BE2C (cell line): Measurements from ENCODE around the gene KATNAL1.

Source experiments
- DNase-seq: peaks from one replicate; pipeline ENCODE4 v3.0.0-alpha.2; 2020
- H3K27me3 ChIP-seq: fragments of 250-450 bp; sonication (Bioruptor Pico); 2 replicates; pipeline ENCODE4 v1.5.1; 2020; ENCODE audit warnings: mild to moderate bottlenecking
- H3K36me3 ChIP-seq: fragments of 250-450 bp; sonication (Bioruptor Pico); 2 replicates; pipeline ENCODE4 v1.5.1; 2020; ENCODE audit warnings: mild to moderate bottlenecking
- H3K4me1 ChIP-seq: fragments of 250-450 bp; sonication (Bioruptor Pico); 2 replicates; pipeline ENCODE4 v1.5.1; 2020
- H3K4me3 ChIP-seq: 2 replicates; pipeline ENCODE4 v1.5.1; 2011; ENCODE audit warnings: low read depth, low read length
- H3K9me3 ChIP-seq: fragments of 250-450 bp; sonication (Bioruptor Pico); 2 replicates; pipeline ENCODE4 v1.5.1; 2020
- CTCF ChIP-seq: IDR thresholded peaks from 2 replicates; pipeline ENCODE4 v1.5.1; 2012; ENCODE audit warnings: mild to moderate bottlenecking, low read depth, low read length

Gene KATNAL1

DNA sequence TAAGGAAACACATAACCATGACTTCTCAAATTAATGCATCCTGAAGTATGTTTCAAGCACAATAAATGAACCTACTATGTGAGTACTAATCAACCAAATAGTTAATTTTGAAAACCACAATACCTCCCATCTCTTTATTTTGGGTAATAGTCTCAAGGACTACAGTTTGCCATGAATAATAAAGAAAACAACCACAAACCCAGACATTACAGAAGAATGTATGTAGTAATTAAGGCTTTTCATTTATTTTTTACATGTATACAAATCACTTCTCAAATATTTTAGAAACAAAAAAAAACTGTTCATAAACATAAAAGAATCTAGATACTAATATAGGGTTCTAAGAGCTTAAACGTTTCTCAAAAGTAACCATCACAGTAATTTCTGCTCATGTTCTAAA lies 6.8 kb downstream of the KATNAL1 start:
- Histone ChIP-seq H3K27me3 (no peaks in the 10 kb centered on the region), H3K4me3 (no peak overlapping the region), H3K36me3 (no peaks in the 10 kb centered on the region), H3K9me3 (no peaks in the 10 kb centered on the region), H3K4me1 (no peaks in the 10 kb centered on the region; the same call in 1 of the 2 replicates)
- TF ChIP-seq CTCF, result no peak
- no peak for DNase-seq

- H3K9me3 ChIP-seq, result no peaks in the 10 kb centered on the region
- DNase-seq, result no peak
- H3K4me1 ChIP-seq, result no peaks in the 10 kb centered on the region; the same call in 1 of the 2 replicates
These were observed 7.6 kb downstream of the KATNAL1 start for GRCh38 chr13:30299786-30300185.

DNA sequence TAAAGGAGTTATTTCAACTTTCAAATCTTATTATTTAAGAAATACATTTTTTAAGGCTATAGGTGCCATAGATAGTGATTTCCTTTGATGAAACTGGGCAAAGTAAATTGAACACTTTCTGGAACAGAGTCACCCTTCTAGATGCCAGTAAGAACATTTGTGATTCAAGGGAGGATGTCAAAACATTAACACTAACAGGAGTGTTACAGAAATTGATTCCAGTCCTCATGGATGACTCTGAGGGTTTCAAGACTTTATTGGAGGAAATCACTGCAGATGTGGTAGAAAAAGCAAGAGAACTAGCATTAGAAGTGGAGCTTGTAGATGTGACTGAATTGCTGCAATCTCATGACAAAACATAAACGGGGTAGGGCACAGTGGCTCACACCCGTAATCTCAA lies 12.2 kb downstream of the KATNAL1 start:
- Histone ChIP-seq H3K4me3 (no peak overlapping the region), H3K36me3 (no peaks in the 10 kb centered on the region), H3K27me3 (no peaks in the 10 kb centered on the region), H3K9me3 (no peaks in the 10 kb centered on the region), H3K4me1 (no peaks in the 10 kb centered on the region)
- DNase-seq, result no peak
- no peak for TF ChIP-seq CTCF

More at GRCh38 chr13:30299786-30300185, 7.6 kb downstream of the KATNAL1 start:
- no peak overlapping the region for H3K4me3 ChIP-seq
- H3K27me3 ChIP-seq, result no peaks in the 10 kb centered on the region
- H3K36me3 ChIP-seq, result no peaks in the 10 kb centered on the region
- no peak for TF ChIP-seq CTCF

DNA sequence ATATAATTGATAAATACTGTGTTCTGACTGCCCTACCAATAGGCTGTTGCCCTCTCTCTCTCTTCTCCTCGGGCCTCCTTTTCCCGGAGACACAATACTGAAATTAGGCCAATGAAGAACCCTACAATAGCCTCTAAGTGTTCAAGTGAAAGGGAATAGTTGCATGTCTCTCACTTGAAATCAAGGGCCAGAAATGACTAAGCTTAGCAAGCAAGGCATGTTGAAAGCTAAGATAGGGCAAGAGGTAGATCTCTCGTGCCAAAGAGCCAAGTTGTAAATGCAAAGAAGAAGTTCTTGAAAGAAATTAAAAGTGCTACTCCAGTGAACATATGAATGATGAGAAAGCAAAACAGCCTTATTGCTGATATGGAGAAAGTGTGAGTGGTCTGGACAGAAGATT lies 13.3 kb downstream of the KATNAL1 start:
- Histone ChIP-seq H3K4me3 (no peak overlapping the region), H3K36me3 (no peaks in the 10 kb centered on the region), H3K9me3 (no peaks in the 10 kb centered on the region), H3K27me3 (no peaks in the 10 kb centered on the region), H3K4me1 (no peaks in the 10 kb centered on the region)
- no peak for DNase-seq
- TF ChIP-seq CTCF, result no peak

GRCh38 chr13:30292325-30292724 lies 15.0 kb downstream of the KATNAL1 start:
- Histone ChIP-seq H3K9me3 (no peaks in the 10 kb centered on the region), H3K27me3 (no peaks in the 10 kb centered on the region), H3K4me3 (no peak overlapping the region), H3K36me3 (no peaks in the 10 kb centered on the region), H3K4me1 (no peaks in the 10 kb centered on the region)
- no peak for TF ChIP-seq CTCF
- no peak for DNase-seq

DNA sequence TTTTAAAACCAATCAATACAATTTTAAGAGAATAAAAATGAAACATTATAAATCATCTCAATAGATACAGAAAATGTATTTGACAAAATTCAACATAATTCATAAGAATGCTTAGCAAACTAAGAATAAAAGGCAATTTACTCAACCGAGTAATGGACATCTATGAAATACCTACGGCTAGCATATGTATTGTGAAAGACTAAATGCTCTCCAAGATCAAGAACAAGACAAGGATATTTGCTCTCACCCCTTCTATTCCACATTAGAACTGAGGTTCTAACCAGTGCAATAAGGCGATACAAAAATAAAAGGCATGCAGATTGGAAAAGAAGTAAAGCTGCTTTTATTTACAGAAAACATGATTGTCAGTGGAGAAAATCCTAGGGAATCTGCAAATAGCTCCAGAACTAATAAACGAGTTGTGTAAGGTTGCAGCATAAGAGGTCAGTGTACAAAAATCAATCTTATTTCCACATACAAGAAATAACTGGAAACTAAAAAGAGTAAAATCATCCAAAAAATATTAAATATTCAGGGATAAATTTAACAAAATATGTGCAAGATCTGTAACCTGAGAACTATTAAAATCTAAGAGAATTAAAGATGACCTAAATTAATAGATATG lies 16.4 kb downstream of the KATNAL1 start:
- H3K27me3 ChIP-seq, result no peaks in the 10 kb centered on the region
- H3K4me1 ChIP-seq, result no peaks in the 10 kb centered on the region
- no peak for DNase-seq
- no peak for TF ChIP-seq CTCF
- no peaks in the 10 kb centered on the region for H3K36me3 ChIP-seq
- no peak overlapping the region for H3K4me3 ChIP-seq
- H3K9me3 ChIP-seq, result no peaks in the 10 kb centered on the region
